SK-N-SH (cell line): ENCODE measurements around the gene STON2. TPM values are rescaled to one million over a fixed set of nuclear protein-coding genes. Genes with fewer than 3 reads are reported as not detected.

Experiments used
- CTCF ChIA-PET: fragments of 300-600, 350-600 bp; formaldehyde crosslinking; extraction: SDS; loops from one replicate; lab custom pipeline; 2021; lab: Yijun Ruan, JAX
- POLR2A ChIA-PET: fragments of 350-600 bp; sonication (Branson Sonifier 250); formaldehyde crosslinking; extraction: SDS; loops from one replicate; lab custom pipeline; 2020; ENCODE audit warnings: antibody characterized with exemption, inconsistent platforms; lab: Yijun Ruan, JAX
- DNase-seq: peaks from one replicate; pipeline ENCODE4 v3.0.0; 2012
- H2AFZ ChIP-seq: fragments of 200-600 bp; sonication (generic); 2 replicates; pipeline ENCODE4 v1.8.1; 2016; ENCODE audit warnings: antibody characterized with exemption, mild to moderate bottlenecking, low read depth
- H3F3A ChIP-seq: fragments of 200-600 bp; sonication (generic); replicated peaks from 2 replicates; pipeline ENCODE3; 2016; ENCODE audit warnings: antibody characterized with exemption, mild to moderate bottlenecking; ENCODE audit not compliant: insufficient read depth
- H3K27ac ChIP-seq, 2 experiments: fragments of 200-500 bp in 1 of 2; fragments of 200-600 bp in 1 of 2; sonication (Bioruptor generic) in 1 of 2; sonication (generic), shearing (Covaris generic) in 1 of 2; 2 replicates each; pipeline versions ENCODE4 v1.5.1 to v1.6.1; 2014 to 2016; ENCODE audit warnings: low read depth in 2 of 2, inconsistent platforms in 1 of 2, low read length in 1 of 2, mild to moderate bottlenecking in 1 of 2, mixed read lengths in 1 of 2
- H3K27me3 ChIP-seq: fragments of 200-600 bp; sonication (generic), shearing (Covaris generic); 2 replicates; pipeline ENCODE4 v1.6.1; 2016; ENCODE audit warnings: mixed run types; ENCODE audit not compliant: insufficient read depth
- H3K36me3 ChIP-seq, 2 experiments: fragments of 200-500 bp in 1 of 2; fragments of 200-600 bp in 1 of 2; sonication (Bioruptor generic) in 1 of 2; sonication (generic) in 1 of 2; replicated peaks in 1 of 2; 2 replicates each; pipeline versions ENCODE3 to v1.5.1; 2014 to 2016; ENCODE audit warnings: low read length in 1 of 2, mild to moderate bottlenecking in 1 of 2; ENCODE audit not compliant: insufficient read depth in 2 of 2, control insufficient read depth in 1 of 2
- H3K4me1 ChIP-seq, 2 experiments: fragments of 200-500 bp in 1 of 2; fragments of 200-600 bp in 1 of 2; sonication (Bioruptor generic) in 1 of 2; sonication (generic), shearing (Covaris generic) in 1 of 2; 2 replicates each; pipeline versions ENCODE4 v1.5.1 to v1.6.1; 2014 to 2016; ENCODE audit warnings: low read depth in 1 of 2, low read length in 1 of 2, mixed run types in 1 of 2; ENCODE audit not compliant: insufficient read depth in 2 of 2, control insufficient read depth in 1 of 2
- H3K4me2 ChIP-seq: fragments of 200-600 bp; sonication (generic), shearing (Covaris generic); 2 replicates; pipeline ENCODE4 v1.6.1; 2017; ENCODE audit warnings: mixed run types
- H3K4me3 ChIP-seq, 2 experiments: fragments of 200-500 bp in 1 of 2; fragments of 200-600 bp in 1 of 2; sonication (Bioruptor generic) in 1 of 2; sonication (generic), shearing (Covaris generic) in 1 of 2; 2 replicates each; pipeline versions ENCODE4 v1.5.1 to v1.8.1; 2014 to 2016; ENCODE audit warnings: low read depth in 2 of 2, inconsistent platforms in 1 of 2, low read length in 1 of 2, mild to moderate bottlenecking in 1 of 2, mixed read lengths in 1 of 2, moderate library complexity in 1 of 2
- H3K79me2 ChIP-seq: fragments of 200-600 bp; sonication (generic); 2 replicates; pipeline ENCODE4 v1.8.1; 2017; ENCODE audit warnings: mild to moderate bottlenecking; ENCODE audit not compliant: insufficient read depth
- H3K9ac ChIP-seq: fragments of 200-600 bp; sonication (generic); 2 replicates; pipeline ENCODE4 v1.6.1; 2017; ENCODE audit warnings: mixed run types
- H3K9me2 ChIP-seq: fragments of 200-600 bp; sonication (generic); 2 replicates; pipeline ENCODE4 v1.6.1; 2017; ENCODE audit warnings: mixed run types
- H3K9me3 ChIP-seq: fragments of 200-600 bp; sonication (generic); 2 replicates; pipeline ENCODE4 v1.6.1; 2017; ENCODE audit warnings: mixed run types, mild to moderate bottlenecking, moderate library complexity
- H4K20me1 ChIP-seq: fragments of 200-600 bp; sonication (generic); 2 replicates; pipeline ENCODE4 v1.6.1; 2017; ENCODE audit warnings: mild to moderate bottlenecking, mixed run types; ENCODE audit not compliant: insufficient read depth
- FOSL2 ChIP-seq: IDR thresholded peaks from 2 replicates; pipeline ENCODE4 v1.4.0; 2012; ENCODE audit warnings: low read depth, mild to moderate bottlenecking, moderate library complexity, borderline replicate concordance
- FOXJ3 ChIP-seq: sonication (generic); formaldehyde crosslinking; IDR thresholded peaks from 2 replicates; pipeline ENCODE4 v1.5.1; 2020; ENCODE audit warnings: mild to moderate bottlenecking, missing genetic modification reagents
- FOXM1 ChIP-seq: IDR thresholded peaks from 2 replicates; pipeline ENCODE4 v1.4.0; 2012; ENCODE audit warnings: low read depth, mild to moderate bottlenecking
- GABPA ChIP-seq: IDR thresholded peaks from 2 replicates; pipeline ENCODE4 v1.4.0; 2012; ENCODE audit warnings: low read depth, mild to moderate bottlenecking
- GATA2 ChIP-seq: sonication (generic); formaldehyde crosslinking; IDR thresholded peaks from 2 replicates; pipeline ENCODE4 v1.5.0; 2020; ENCODE audit warnings: mild to moderate bottlenecking, missing genetic modification reagents
- IRF3 ChIP-seq: fragments of 150-350 bp; IDR thresholded peaks from 2 replicates; pipeline ENCODE4 v1.6.1; 2016; ENCODE audit warnings: mild to moderate bottlenecking, low read depth, low read length
- MXI1 ChIP-seq: IDR thresholded peaks from 2 replicates; pipeline ENCODE4 v1.6.1; 2012; ENCODE audit warnings: mild to moderate bottlenecking, low read depth, low read length, improper control_type of control experiment
- NFIC ChIP-seq: IDR thresholded peaks from 2 replicates; pipeline ENCODE4 v1.4.0; 2012; ENCODE audit warnings: borderline replicate concordance
- PBX3 ChIP-seq: IDR thresholded peaks from 2 replicates; pipeline ENCODE4; 2012
- POLR2AphosphoS5 ChIP-seq: IDR thresholded peaks from 2 replicates; pipeline ENCODE4 v1.6.1; 2012; ENCODE audit warnings: low read depth, low read length
- RCOR1 ChIP-seq: fragments of 150-350 bp; IDR thresholded peaks from 2 replicates; pipeline ENCODE4 v1.6.1; 2017; ENCODE audit warnings: antibody characterized with exemption, low read length
- RFX5 ChIP-seq: IDR thresholded peaks from 2 replicates; pipeline ENCODE4 v1.6.1; 2012; ENCODE audit warnings: mild to moderate bottlenecking, improper control_type of control experiment, low read length
- RXRA ChIP-seq: IDR thresholded peaks from 2 replicates; pipeline ENCODE4 v1.4.0; 2012; ENCODE audit warnings: low read depth, mild to moderate bottlenecking, borderline replicate concordance
- SIN3A ChIP-seq: IDR thresholded peaks from 2 replicates; pipeline ENCODE4 v1.6.1; 2012; ENCODE audit warnings: low read depth, mild to moderate bottlenecking, low read length, moderate library complexity, borderline replicate concordance
- SMC3 ChIP-seq: IDR thresholded peaks from 2 replicates; pipeline ENCODE4 v1.6.1; 2012; ENCODE audit warnings: low read depth, low read length, improper control_type of control experiment
- TAF1 ChIP-seq: IDR thresholded peaks from 2 replicates; pipeline ENCODE4 v1.6.1; 2012; ENCODE audit warnings: low read depth, mild to moderate bottlenecking, low read length, moderate library complexity, borderline replicate concordance
- TCF12 ChIP-seq: IDR thresholded peaks from 2 replicates; pipeline ENCODE4 v1.4.0; 2012
- USF2 ChIP-seq: fragments of 150-350 bp; IDR thresholded peaks from 2 replicates; pipeline ENCODE4 v1.6.1; 2017; ENCODE audit warnings: antibody characterized with exemption, low read length, low read depth, borderline replicate concordance
- YY1 ChIP-seq: IDR thresholded peaks from 2 replicates; pipeline ENCODE4 v1.4.0; 2012; ENCODE audit warnings: low read depth, mild to moderate bottlenecking
- WGBS: methylation state at CpG from one replicate; pipeline ENCODE4 v1.1.6; 2017; ENCODE audit warnings: low lambda C conversion rate; 5-methylcytosine and 5-hydroxymethylcytosine counted together
- polyA plus RNA-seq, 3 experiments: library from polyadenylated mRNA; depleted of rRNA; stranded (reverse); fragments of >200 nt; gene quantifications; 2 replicates each; pipeline ENCODE4 v1.2.3, GENCODE V29; 2012

Gene STON2
- polyA plus RNA-seq, 1 of the 3 experiments (the other 2 are of a cell fraction): not detected

- no peak overlapping the region for H2AFZ ChIP-seq
- TF ChIP-seq TCF12 (no peak), NFIC (no peak), POLR2AphosphoS5 (no peak), FOXM1 (no peak), RCOR1 (no peak), FOSL2 (no peak)
- H3K79me2 ChIP-seq: no peaks in the 10 kb centered on the region
- no peaks in the 10 kb centered on the region for H3K27me3 ChIP-seq
- no peaks in the 10 kb centered on the region for H3F3A ChIP-seq
- no peaks in the 10 kb centered on the region for H3K9me2 ChIP-seq
- H3K4me2 ChIP-seq: no peak overlapping the region
- H3K9me3 ChIP-seq: no peaks in the 10 kb centered on the region
- no peaks in the 10 kb centered on the region for H3K36me3 ChIP-seq
- H3K9ac ChIP-seq: no peak overlapping the region
- ChIA-PET CTCF (interaction anchor here (10.3 to 16.6 kb wide), 2 partner anchors 178 to 190 kb away, joined by 124 to 321 read pairs; no protein-coding TSS in a partner anchor), POLR2A (no interaction called here)
- WGBS: 59% methylated on average over 12 of the region's 13 CpGs
- H3K4me1 ChIP-seq: peaks cover 0 to 7% of the 10 kb centered on the region in 2 experiments; a peak in 3 of 4 replicates
- no peak overlapping the region for H3K4me3 ChIP-seq
- DNase-seq: no peak
- no peak overlapping the region for H3K27ac ChIP-seq
- H4K20me1 ChIP-seq: no peaks in the 10 kb centered on the region
Measured at GRCh38 chr14:81275305-81276072, 124.6 kb downstream of the STON2 start.

- no peaks in the 10 kb centered on the region for H3K79me2 ChIP-seq
- WGBS: 11% methylated on average over 3 of the region's 3 CpGs
Measured at GRCh38 chr14:81273961-81274575, 126.1 kb downstream of the STON2 start.

GRCh38 chr14:81273521-81273920, 126.6 kb downstream of the STON2 start:
- no peak overlapping the region for H3K4me3 ChIP-seq
- no peaks in the 10 kb centered on the region for H3K27me3 ChIP-seq
- no peaks in the 10 kb centered on the region for H3K79me2 ChIP-seq
- 48% methylated on average over 4 of the region's 9 CpGs for WGBS
- H3K27ac ChIP-seq: no peak overlapping the region
- no peaks in the 10 kb centered on the region for H4K20me1 ChIP-seq
- no peak overlapping the region for H3K9ac ChIP-seq
- no peaks in the 10 kb centered on the region for H3K36me3 ChIP-seq
- H3K4me1 ChIP-seq: peaks cover 0 to 7% of the 10 kb centered on the region in 2 experiments; a peak in 3 of 4 replicates
- no peak overlapping the region for H2AFZ ChIP-seq
- no peaks in the 10 kb centered on the region for H3K9me3 ChIP-seq
- no peaks in the 10 kb centered on the region for H3K9me2 ChIP-seq
- no peak overlapping the region for H3K4me2 ChIP-seq
- no peaks in the 10 kb centered on the region for H3F3A ChIP-seq
- no peak for DNase-seq
- CTCF ChIA-PET: interaction anchor here (1.3 to 16.6 kb wide), 4 partner anchors 26 to 192 kb away, joined by 3 to 321 read pairs (median 64); no protein-coding TSS in a partner anchor
- POLR2A ChIA-PET: no interaction called here
- TF ChIP-seq SIN3A (no peak), SMC3 (no peak), USF2 (no peak), FOXJ3 (CRISPR knock-in tag) (no peak), POLR2AphosphoS5 (no peak), RFX5 (no peak), RXRA (no peak), PBX3 (no peak), YY1 (no peak), TAF1 (no peak), MXI1 (no peak), IRF3 (no peak), FOSL2 (no peak)

More at GRCh38 chr14:81273961-81274575, 126.1 kb downstream of the STON2 start:
- Histone ChIP-seq H3K27ac (no peak overlapping the region), H3K9me2 (no peaks in the 10 kb centered on the region), H2AFZ (no peak overlapping the region), H3K4me2 (no peak overlapping the region), H3K4me1 (peaks cover 0 to 7% of the 10 kb centered on the region in 2 experiments; a peak in 3 of 4 replicates), H4K20me1 (no peaks in the 10 kb centered on the region), H3K36me3 (no peaks in the 10 kb centered on the region), H3K9ac (no peak overlapping the region), H3K9me3 (no peaks in the 10 kb centered on the region), H3K4me3 (no peak overlapping the region), H3F3A (no peaks in the 10 kb centered on the region), H3K27me3 (no peaks in the 10 kb centered on the region)
- peak; percentile 33 for DNase-seq
- CTCF ChIA-PET: interaction anchor here (1.3 to 16.6 kb wide), 4 partner anchors 27 to 191 kb away, joined by 3 to 321 read pairs (median 64); no protein-coding TSS in a partner anchor
- no peak for TF ChIP-seq GATA2 (CRISPR knock-in tag)
- no peak for TF ChIP-seq GABPA
- POLR2A ChIA-PET: no interaction called here
